MCF 10A (cell line): Measurements from ENCODE around the gene TCEA2. TPM values are rescaled to one million over a fixed set of nuclear protein-coding genes. Genes with fewer than 3 reads are reported as not detected.

ENCODE experiments used
- BruUV-seq: library from RNA; stranded (reverse); fragments of 400-500 nt; replicated peaks from 2 replicates; lab custom pipeline; 2021; lab: Mats Ljungman, UMichigan
- CTCF ChIA-PET: fragments of 300-600 bp; sonication (Branson Sonifier 250); formaldehyde crosslinking; extraction: SDS; loops from one replicate; lab custom pipeline; 2021; ENCODE audit warnings: antibody characterized with exemption, inconsistent platforms; lab: Yijun Ruan, JAX
- POLR2A ChIA-PET: fragments of 300-600, 350-650 bp; sonication (Branson Sonifier 250); formaldehyde crosslinking; extraction: SDS; loops from one replicate; lab custom pipeline; 2020; ENCODE audit warnings: antibody characterized with exemption, inconsistent platforms; lab: Yijun Ruan, JAX
- DNase-seq: peaks from one replicate; pipeline ENCODE4 v3.0.0-alpha.2; 2018; ENCODE audit not compliant: unreplicated experiment
- H3K27ac Mint-ChIP-seq: one replicate; pipeline ENCODE4 v1.8.0; 2022; ENCODE audit warnings: mild to moderate bottlenecking, low read depth, mixed read lengths; ENCODE audit not compliant: unreplicated experiment
- H3K27me3 Mint-ChIP-seq: one replicate; pipeline ENCODE4 v1.8.0; 2022; ENCODE audit warnings: mixed read lengths; ENCODE audit not compliant: insufficient read depth, unreplicated experiment
- H3K36me3 Mint-ChIP-seq: one replicate; pipeline ENCODE4 v1.8.0; 2022; ENCODE audit warnings: mild to moderate bottlenecking, moderate library complexity, mixed read lengths; ENCODE audit not compliant: insufficient read depth, unreplicated experiment
- H3K4me1 Mint-ChIP-seq: one replicate; pipeline ENCODE4 v1.8.0; 2022; ENCODE audit warnings: mixed read lengths; ENCODE audit not compliant: insufficient read depth, unreplicated experiment
- H3K4me3 Mint-ChIP-seq: one replicate; pipeline ENCODE4 v1.8.0; 2022; ENCODE audit warnings: mild to moderate bottlenecking, moderate library complexity, mixed read lengths; ENCODE audit not compliant: unreplicated experiment
- H3K9me3 Mint-ChIP-seq: one replicate; pipeline ENCODE4 v1.8.0; 2022; ENCODE audit warnings: mixed read lengths; ENCODE audit not compliant: unreplicated experiment
- CTCF ChIP-seq: fragments of 200-600 bp; IDR thresholded peaks from one replicate; pipeline ENCODE4 v1.8.0; 2022; ENCODE audit warnings: antibody characterized with exemption, mild to moderate bottlenecking; ENCODE audit not compliant: unreplicated experiment
- intact Hi-C: fragments of 100-400 bp; cut with micrococcal nuclease; formaldehyde crosslinking; loops from 2 replicates; pipeline ENCODE4 v1.14.1; 2022
- total RNA-seq: library from RNA; stranded (reverse); gene quantifications from 2 replicates; pipeline ENCODE4 v1.2.3, GENCODE V29; 2022

Gene TCEA2
- total RNA-seq, 1 experiment from 2014 or later = 30.8 TPM

- DNase-seq = no peak
- no peak for TF ChIP-seq CTCF
- H3K4me3 Mint-ChIP-seq = no peak overlapping the region
- no peaks in the 10 kb centered on the region for H3K4me1 Mint-ChIP-seq
- H3K9me3 Mint-ChIP-seq = no peaks in the 10 kb centered on the region
- no TSS peak for BruUV-seq
- H3K27ac Mint-ChIP-seq = no peak overlapping the region
- H3K27me3 Mint-ChIP-seq = peaks cover 25% of the 10 kb centered on the region
- CTCF ChIA-PET = interaction anchor here (1.1 to 4.8 kb wide), 2 partner anchors 12 to 70 kb away, joined by 3 to 27 read pairs; no protein-coding TSS in a partner anchor
- peaks cover 5% of the 10 kb centered on the region for H3K36me3 Mint-ChIP-seq
- intact Hi-C loops = no loop called here
- POLR2A ChIA-PET = interaction anchor here (0.5 to 0.6 kb wide), 2 partner anchors 33 to 149 kb away, joined by 3 to 4 read pairs; no protein-coding TSS in a partner anchor
Measured at GRCh38 chr20:64108731-64109681, 46.0 kb downstream of the TCEA2 start.

DNA sequence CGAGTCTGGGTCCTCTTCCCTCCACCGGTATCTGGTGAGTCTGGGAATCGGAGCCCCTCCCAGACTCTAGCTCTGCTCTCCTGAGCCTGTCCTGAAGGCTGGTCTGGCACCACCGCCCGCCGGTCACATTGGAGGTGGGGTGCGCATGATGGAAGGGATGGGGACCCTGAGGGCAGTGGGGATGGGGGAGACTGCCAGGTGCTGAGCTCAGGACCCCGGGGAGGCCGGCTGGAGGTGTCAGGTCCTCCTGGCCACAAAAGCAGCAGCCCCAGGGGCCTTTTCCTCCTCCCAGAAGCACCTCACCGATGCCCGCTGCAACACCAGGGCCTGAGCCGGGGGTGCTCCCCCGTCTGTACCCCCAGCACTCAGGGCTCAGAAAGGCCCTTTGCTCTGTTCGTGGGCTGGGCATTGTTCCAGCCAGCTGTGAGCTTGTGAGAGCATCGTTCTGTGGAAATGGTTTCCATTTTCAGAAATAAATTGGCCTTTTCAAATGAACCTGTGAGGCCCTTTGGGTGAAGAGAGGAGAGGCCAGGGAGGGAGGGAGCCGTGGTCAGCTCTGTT lies 46.9 kb downstream of the TCEA2 start:
- H3K4me1 Mint-ChIP-seq = no peaks in the 10 kb centered on the region
- intact Hi-C loops = no loop called here
- TF ChIP-seq CTCF = no peak
- no peak for DNase-seq
- no peaks in the 10 kb centered on the region for H3K9me3 Mint-ChIP-seq
- H3K4me3 Mint-ChIP-seq = no peak overlapping the region
- H3K36me3 Mint-ChIP-seq = peaks cover 5% of the 10 kb centered on the region
- CTCF ChIA-PET = interaction anchor here (0.6 to 4.8 kb wide), 3 partner anchors 11 to 176 kb away, joined by 3 to 27 read pairs (median 4); no protein-coding TSS in a partner anchor
- POLR2A ChIA-PET = interaction anchor here (0.6 kb wide), 1 partner anchor 33 kb away, joined by 4 read pairs; no protein-coding TSS in a partner anchor
- BruUV-seq = no TSS peak
- no peak overlapping the region for H3K27ac Mint-ChIP-seq
- peaks cover 22% of the 10 kb centered on the region for H3K27me3 Mint-ChIP-seq

DNA sequence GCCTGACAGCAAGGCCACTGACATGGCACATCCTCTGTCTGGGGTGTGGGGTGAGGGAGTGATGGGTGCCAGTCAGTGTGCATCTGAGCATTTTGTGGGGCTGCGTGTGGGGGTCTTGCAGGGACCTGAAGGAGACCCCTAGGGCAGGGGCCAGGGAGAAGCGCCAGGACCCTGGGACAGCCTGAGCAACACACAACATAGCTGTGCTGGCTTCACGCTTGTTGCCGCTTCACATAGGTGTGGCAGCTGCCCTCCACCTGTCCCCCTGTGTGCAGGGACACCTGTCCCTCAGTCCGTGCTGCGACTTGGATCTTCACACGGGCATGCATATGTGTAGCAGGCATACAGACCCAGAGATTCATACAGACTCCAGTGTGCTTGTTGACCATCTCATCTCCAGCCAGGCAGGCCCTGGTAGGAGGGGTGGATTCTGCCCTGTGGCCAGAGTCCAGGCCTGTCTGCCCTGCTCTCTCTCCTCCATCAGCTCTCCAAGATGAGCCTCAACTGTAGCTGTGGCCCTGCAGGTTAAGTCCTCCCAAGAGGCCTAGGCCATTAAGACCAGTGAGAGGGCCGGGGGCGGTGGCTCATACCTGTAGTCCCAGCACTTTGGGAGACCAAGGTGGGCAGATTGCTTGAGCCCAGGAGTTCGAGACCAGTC lies 47.5 kb downstream of the TCEA2 start:
- no peak overlapping the region for H3K27ac Mint-ChIP-seq
- no peaks in the 10 kb centered on the region for H3K4me1 Mint-ChIP-seq
- no peak for DNase-seq
- POLR2A ChIA-PET = no interaction called here
- H3K27me3 Mint-ChIP-seq = peaks cover 22% of the 10 kb centered on the region
- H3K36me3 Mint-ChIP-seq = peaks cover 5% of the 10 kb centered on the region
- CTCF ChIA-PET = interaction anchor here (0.6 to 4.8 kb wide), 3 partner anchors 11 to 176 kb away, joined by 3 to 27 read pairs (median 4); no protein-coding TSS in a partner anchor
- no peak overlapping the region for H3K4me3 Mint-ChIP-seq
- intact Hi-C loops = no loop called here
- BruUV-seq = no TSS peak
- no peak for TF ChIP-seq CTCF
- no peaks in the 10 kb centered on the region for H3K9me3 Mint-ChIP-seq
